ENCODE results near the gene ELOVL4.

DNA sequence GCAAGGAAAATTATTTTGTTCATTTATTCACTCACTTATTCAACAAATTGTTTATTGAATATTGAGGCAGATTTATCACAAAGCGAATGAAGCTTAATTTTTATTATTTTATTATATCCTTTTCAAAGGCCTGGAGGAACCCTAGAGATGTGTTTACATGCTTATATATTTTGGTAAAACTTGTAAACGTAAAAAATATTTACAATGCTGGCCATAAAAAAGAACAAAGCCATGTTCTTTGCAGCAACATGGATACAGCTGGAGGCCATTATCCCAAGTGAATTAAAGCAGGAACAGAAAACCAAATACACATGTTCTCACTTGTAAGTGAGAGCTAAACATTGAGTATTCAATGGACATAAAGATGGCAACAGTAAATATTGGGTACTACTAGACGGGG is 58.8 kb downstream of the ELOVL4 start:
- TF ChIP-seq CTCF (IDR thresholded peaks at IDR 0.05): no peak
- no peak for TF ChIP-seq POLR2A (IDR thresholded peaks at IDR 0.05)

All from adrenal gland (tissue), 5 donors.